K562 (cell line): ENCODE data around the gene DKKL1. TPM values are rescaled to one million over a fixed set of nuclear protein-coding genes. Genes with fewer than 3 reads are reported as not detected.

Source experiments
- ATAC-seq: fragments of 200-7000 bp; cut with Tn5 transposase; 3 replicates; pipeline ENCODE4 v1.9.1; 2020; ENCODE audit warnings: moderate library complexity
- BruUV-seq: library from RNA; stranded (reverse); fragments of 400-500 nt; replicated peaks from 2 replicates; lab custom pipeline; 2021; lab: Mats Ljungman, UMichigan
- CTCF ChIA-PET: fragments of 300-600 bp; formaldehyde crosslinking; extraction: SDS; loops from one replicate; lab custom pipeline; 2021; ENCODE audit warnings: low intra/inter-chr PET ratio; lab: Yijun Ruan, JAX
- POLR2A ChIA-PET: fragments of 300-600, 350-650 bp; sonication (Branson Sonifier 250); formaldehyde crosslinking; extraction: SDS; loops from one replicate; lab custom pipeline; 2021; ENCODE audit warnings: antibody characterized with exemption, inconsistent platforms; lab: Yijun Ruan, JAX
- DNase-seq, 4 experiments: peaks; one replicate each; pipeline versions ENCODE4 v3.0.0 to v3.0.0-alpha.2; 2011 to 2018; ENCODE audit warnings: low spot score in 3 of 4, mixed read lengths in 3 of 4; ENCODE audit errors: extremely low read depth in 1 of 4
- FAIRE-seq: peaks from 2 replicates; lab custom pipeline; 2011; peaks lifted over from hg19 to GRCh38; lab: Jason Lieb, UNC
- H2AFZ ChIP-seq: 2 replicates; pipeline ENCODE4 v1.6.0; 2011; ENCODE audit warnings: low read depth, low read length, control low read depth, inconsistent platforms
- H3K27ac ChIP-seq: fragments of 200-600 bp; 3 replicates; pipeline ENCODE4 v1.8.0; 2011; ENCODE audit warnings: low read depth, mild to moderate bottlenecking, control low read depth, inconsistent platforms, low read length, moderate library complexity, mixed read lengths; ENCODE audit errors: extremely low read depth
- H3K27me3 ChIP-seq, 2 experiments: fragments of 300-600 bp in 1 of 2; 2 replicates in 1 of 2; 3 replicates in 1 of 2; pipeline versions ENCODE4 v1.6.0 to v1.8.0; 2011; ENCODE audit warnings: inconsistent platforms in 2 of 2, low read length in 2 of 2, mild to moderate bottlenecking in 1 of 2, mixed read lengths in 1 of 2, moderate library complexity in 1 of 2; ENCODE audit not compliant: control insufficient read depth in 2 of 2, insufficient read depth in 2 of 2
- H3K36me3 ChIP-seq: fragments of 300-600 bp; 3 replicates; pipeline ENCODE4 v1.8.0; 2011; ENCODE audit warnings: mild to moderate bottlenecking, low read length, inconsistent platforms; ENCODE audit not compliant: control insufficient read depth, insufficient read depth
- H3K4me1 ChIP-seq, 2 experiments: fragments of 200-600 bp in 1 of 2; replicated peaks in 1 of 2; 2 replicates in 1 of 2; 3 replicates in 1 of 2; pipeline versions ENCODE4 v1.5.1 to v1.8.0; 2011; ENCODE audit warnings: inconsistent platforms in 2 of 2, low read length in 2 of 2, mild to moderate bottlenecking in 1 of 2, mixed read lengths in 1 of 2, moderate library complexity in 1 of 2; ENCODE audit not compliant: control insufficient read depth in 2 of 2, insufficient read depth in 2 of 2
- H3K4me2 ChIP-seq: 2 replicates; pipeline ENCODE4 v1.6.1; 2011; ENCODE audit warnings: low read length, control low read depth, inconsistent platforms, mixed read lengths; ENCODE audit not compliant: insufficient read depth
- H3K4me3 ChIP-seq: fragments of 200-600 bp; sonication (generic), shearing (Covaris generic); 2 replicates; pipeline ENCODE4 v1.5.1; 2016; ENCODE audit warnings: control low read depth, inconsistent platforms
- H3K79me2 ChIP-seq: fragments of 200-600 bp; 3 replicates; pipeline ENCODE4 v1.8.0; 2011; ENCODE audit warnings: low read length, inconsistent platforms; ENCODE audit not compliant: control insufficient read depth, insufficient read depth
- H3K9ac ChIP-seq, 2 experiments: 2 replicates each; pipeline versions ENCODE4 v1.6.0 to v1.6.1; 2011; ENCODE audit warnings: low read depth in 2 of 2, low read length in 2 of 2, control low read depth in 1 of 2, inconsistent platforms in 1 of 2, mild to moderate bottlenecking in 1 of 2, mixed read lengths in 1 of 2; ENCODE audit not compliant: insufficient read depth in 1 of 2
- H3K9me1 ChIP-seq: one replicate; pipeline ENCODE4 v1.6.0; 2011; ENCODE audit warnings: inconsistent platforms, mild to moderate bottlenecking, low read length, moderate library complexity; ENCODE audit not compliant: control insufficient read depth, insufficient read depth
- H3K9me3 ChIP-seq: replicated peaks from 2 replicates; pipeline ENCODE4 v1.5.1; 2011; ENCODE audit warnings: low read depth, low read length, inconsistent platforms; ENCODE audit not compliant: control insufficient read depth, insufficient read depth
- H4K20me1 ChIP-seq: replicated peaks from 2 replicates; pipeline ENCODE4 v1.6.1; 2011; ENCODE audit warnings: low read length, inconsistent platforms, mixed read lengths; ENCODE audit not compliant: control insufficient read depth, insufficient read depth
- EWSR1 ChIP-seq: fragments of 450-650 bp; IDR thresholded peaks from 2 replicates; pipeline ENCODE4 v1.6.1; 2018; ENCODE audit warnings: borderline replicate concordance, mild to moderate bottlenecking, low read depth, moderate library complexity; ENCODE audit not compliant: partially characterized antibody
- SMARCE1 ChIP-seq: fragments of 450-650 bp; IDR thresholded peaks from 2 replicates; pipeline ENCODE4 v1.7.1; 2016; ENCODE audit warnings: mild to moderate bottlenecking
- ZNF280A ChIP-seq: fragments of 450-650 bp; IDR thresholded peaks from 2 replicates; pipeline ENCODE4 v1.6.1; 2018; ENCODE audit warnings: mild to moderate bottlenecking, low read depth; ENCODE audit not compliant: partially characterized antibody
- in situ Hi-C: fragments of 300-500 bp; cut with MboI; formaldehyde crosslinking; loops from 4 replicates; pipeline ENCODE4 v1.15.0; 2018; ENCODE audit warnings: inconsistent platforms, mixed read lengths
- intact Hi-C: fragments of 100-400 bp; cut with micrococcal nuclease; formaldehyde crosslinking; loops from 2 replicates; pipeline ENCODE4 v1.14.2; 2022
- polyA plus RNA-seq, 8 experiments: library from polyadenylated mRNA; depleted of rRNA in 4 of 8; stranded (reverse) in 5 of 8; unstranded in 3 of 8; fragments of >200 nt; fragmentation: Nextera tagmentation in 2 of 8; fragmentation: Illumina TruSeq in 1 of 8; extraction: Ambion mirVana in 2 of 8; extraction: Trizol in 1 of 8; gene quantifications; 2 replicates each; pipeline versions ENCODE4 v1.2.1 to v1.2.3, GENCODE V29; 2011 to 2014; ENCODE audit warnings: inconsistent platforms in 1 of 8, missing spikeins in 1 of 8
- total RNA-seq, 7 experiments: library from RNA; depleted of rRNA in 6 of 7; stranded (reverse); fragments of >200 nt in 6 of 7; fragmentation: Illumina TruSeq in 2 of 7; extraction: Trizol in 2 of 7; gene quantifications; 2 replicates each; pipeline versions ENCODE4 v1.2.1 to v1.2.3, GENCODE V29; 2011 to 2021; ENCODE audit warnings: low replicate concordance in 1 of 7

Gene DKKL1
- total and polyA plus RNA-seq, 9 of the 15 experiments (the other 6 are each of a cell fraction or from before 2014, with no cell fraction given) = 0.15 to 1.7 (median 0.52) TPM

DNA sequence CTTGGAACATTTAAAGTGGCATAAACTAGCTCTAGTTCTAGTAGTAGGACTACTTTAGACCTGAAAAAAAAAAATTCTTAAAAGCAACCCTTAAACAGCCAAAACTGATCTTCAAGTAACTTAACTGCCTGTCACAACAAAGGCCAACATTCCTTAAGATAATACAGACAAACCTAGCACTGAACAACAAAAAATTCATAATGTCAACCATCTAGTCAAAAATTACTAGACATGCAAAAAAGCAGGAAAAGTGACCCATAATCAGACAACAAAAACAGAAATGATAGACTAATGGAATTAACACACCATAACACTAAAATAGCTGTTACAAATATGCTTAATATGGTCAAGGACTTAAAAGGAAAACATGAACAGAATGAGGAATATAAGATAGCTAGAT is 45.4 kb upstream of the DKKL1 start:
- intact Hi-C loops = no loop called here
- CTCF ChIA-PET = no interaction called here
- Histone ChIP-seq H4K20me1 (no peaks in the 10 kb centered on the region), H3K9me1 (no peaks in the 10 kb centered on the region), H3K4me1 (no peaks in the 10 kb centered on the region), H3K9me3 (no peaks in the 10 kb centered on the region; the same call in 1 of the 2 replicates), H3K79me2 (no peaks in the 10 kb centered on the region), H2AFZ (no peak overlapping the region), H3K27ac (no peak overlapping the region), H3K36me3 (no peaks in the 10 kb centered on the region), H3K4me2 (no peak overlapping the region), H3K9ac (no peak overlapping the region), H3K4me3 (no peak overlapping the region), H3K27me3 (no peaks in the 10 kb centered on the region)
- no peak for TF ChIP-seq SMARCE1
- no peak for TF ChIP-seq EWSR1
- TF ChIP-seq ZNF280A = peak; percentile 34
- DNase-seq = no peak
- no peak for FAIRE-seq
- BruUV-seq = no TSS peak
- no peak for ATAC-seq
- POLR2A ChIA-PET = interaction anchor here (1.0 kb wide), 2 partner anchors 10 to 16 kb away, joined by 3 read pairs; no protein-coding TSS in a partner anchor
- in situ Hi-C loops = no loop called here
